ENCODE measurements around the gene COQ8B. TPM values are rescaled to one million over a fixed set of nuclear protein-coding genes. Genes with fewer than 3 reads are reported as not detected.

Gene COQ8B
- total RNA-seq, 4 donors from 2014 or later, result 40.2 to 58.7 (median 44.1) TPM

DNA sequence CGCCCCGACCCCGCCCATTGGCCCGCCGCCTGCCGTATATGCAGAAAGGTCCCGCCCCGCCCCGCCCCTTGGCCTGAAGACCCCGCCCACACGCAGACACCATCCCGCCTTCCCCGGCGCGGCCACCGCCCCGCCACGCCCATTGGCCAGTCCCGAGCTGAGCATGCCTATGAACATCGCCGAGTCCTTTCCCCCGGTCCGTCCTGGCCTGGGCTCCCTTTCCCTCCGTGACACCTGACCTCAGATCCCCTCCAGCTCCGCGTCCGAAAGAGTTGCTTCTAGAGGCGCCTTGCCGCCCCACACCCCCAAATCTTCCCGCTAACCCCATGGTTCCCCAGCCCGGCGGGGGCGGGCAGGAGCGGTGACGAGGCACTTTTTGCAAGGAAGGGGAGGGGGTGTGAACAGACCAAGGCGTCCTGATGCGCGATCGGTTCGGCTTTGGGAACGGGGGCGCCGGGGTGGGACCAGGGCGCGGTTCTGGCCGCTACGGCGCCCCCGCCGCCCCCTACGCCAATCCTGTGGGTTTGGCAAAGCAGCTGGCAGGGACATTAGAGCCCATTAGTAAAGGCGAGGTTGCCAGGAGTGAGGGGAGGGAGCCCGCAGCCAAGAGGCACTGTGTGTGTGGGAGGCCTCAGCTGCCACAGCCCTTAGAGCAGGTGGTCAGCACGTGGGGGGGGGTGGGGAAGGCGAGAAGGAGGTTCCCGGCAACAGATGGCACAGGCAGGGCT is 25.8 kb downstream of the COQ8B start:
- 1 to 2% methylated on average over 29 to 36 of the region's 56 CpGs for WGBS, 2 donors
- peak; percentile 93 to 98 for DNase-seq (ENCODE audit: low spot score in 2 of 2)
- intact Hi-C loops (cut with DNase I; ENCODE audit: low total_unique reads), result no loop called here
- H3K4me3 ChIP-seq (ENCODE audit: low read depth, poor library complexity, severe bottlenecking), result peak overlapping the region; percentile 20
- TF ChIP-seq POLR2A (IDR thresholded peaks at IDR 0.05), result no peak
- TF ChIP-seq, protein P1, sequence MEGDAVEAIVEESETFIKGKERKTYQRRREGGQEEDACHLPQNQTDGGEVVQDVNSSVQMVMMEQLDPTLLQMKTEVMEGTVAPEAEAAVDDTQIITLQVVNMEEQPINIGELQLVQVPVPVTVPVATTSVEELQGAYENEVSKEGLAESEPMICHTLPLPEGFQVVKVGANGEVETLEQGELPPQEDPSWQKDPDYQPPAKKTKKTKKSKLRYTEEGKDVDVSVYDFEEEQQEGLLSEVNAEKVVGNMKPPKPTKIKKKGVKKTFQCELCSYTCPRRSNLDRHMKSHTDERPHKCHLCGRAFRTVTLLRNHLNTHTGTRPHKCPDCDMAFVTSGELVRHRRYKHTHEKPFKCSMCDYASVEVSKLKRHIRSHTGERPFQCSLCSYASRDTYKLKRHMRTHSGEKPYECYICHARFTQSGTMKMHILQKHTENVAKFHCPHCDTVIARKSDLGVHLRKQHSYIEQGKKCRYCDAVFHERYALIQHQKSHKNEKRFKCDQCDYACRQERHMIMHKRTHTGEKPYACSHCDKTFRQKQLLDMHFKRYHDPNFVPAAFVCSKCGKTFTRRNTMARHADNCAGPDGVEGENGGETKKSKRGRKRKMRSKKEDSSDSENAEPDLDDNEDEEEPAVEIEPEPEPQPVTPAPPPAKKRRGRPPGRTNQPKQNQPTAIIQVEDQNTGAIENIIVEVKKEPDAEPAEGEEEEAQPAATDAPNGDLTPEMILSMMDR (IDR thresholded peaks at IDR 0.05), result no peak

DNA sequence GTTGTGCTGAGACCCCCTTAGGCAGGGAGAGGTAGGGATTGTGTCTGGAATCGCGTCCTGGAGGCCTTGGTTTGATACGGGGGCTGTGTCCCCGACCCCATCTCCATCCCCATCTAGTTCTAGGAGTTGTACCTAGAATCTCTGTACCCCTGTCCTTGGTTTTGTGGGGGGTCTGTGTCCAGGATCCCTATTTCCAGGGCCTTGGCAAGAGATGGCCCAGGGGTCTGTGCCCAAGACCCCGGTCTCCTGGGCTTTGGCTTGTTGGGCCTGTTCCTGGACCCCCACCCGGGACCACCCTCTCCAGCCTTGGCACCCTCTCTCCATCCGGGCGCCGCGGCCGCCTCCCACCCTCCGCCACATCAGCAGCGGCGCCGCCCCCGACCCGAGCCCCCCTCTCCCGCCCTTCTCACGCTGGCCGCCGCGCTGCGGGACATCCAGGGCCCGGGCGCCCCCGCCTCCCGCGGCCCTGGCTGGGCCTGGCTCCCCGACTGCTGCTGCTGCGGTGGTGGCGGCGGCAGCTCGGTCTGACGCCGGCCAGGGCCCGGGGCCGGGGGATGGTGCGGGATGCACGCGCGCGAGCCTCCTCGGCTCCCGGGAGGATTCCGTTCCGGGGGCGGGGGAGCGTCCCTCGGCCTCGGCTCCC is 26.5 kb downstream of the COQ8B start, which contains the start of gene NUMBL:
Gene NUMBL (minus strand): TSS at position 602 of the 643 bp plus-strand sequence. CDS start 168 bp downstream, at position 434.
- TF ChIP-seq, protein P1 (IDR thresholded peaks at IDR 0.05), result no peak
- TF ChIP-seq POLR2A (IDR thresholded peaks at IDR 0.05), result no peak
- peak within 1 kb of the TSS; percentile 64 for H3K4me3 ChIP-seq (ENCODE audit: low read depth, poor library complexity, severe bottlenecking)
- intact Hi-C loops (cut with DNase I; ENCODE audit: low total_unique reads), result no loop called here
- 4 to 7% methylated on average over 28 to 31 of the region's 50 CpGs for WGBS, 2 donors
- no peak for DNase-seq (ENCODE audit: low spot score in 2 of 2)

DNA sequence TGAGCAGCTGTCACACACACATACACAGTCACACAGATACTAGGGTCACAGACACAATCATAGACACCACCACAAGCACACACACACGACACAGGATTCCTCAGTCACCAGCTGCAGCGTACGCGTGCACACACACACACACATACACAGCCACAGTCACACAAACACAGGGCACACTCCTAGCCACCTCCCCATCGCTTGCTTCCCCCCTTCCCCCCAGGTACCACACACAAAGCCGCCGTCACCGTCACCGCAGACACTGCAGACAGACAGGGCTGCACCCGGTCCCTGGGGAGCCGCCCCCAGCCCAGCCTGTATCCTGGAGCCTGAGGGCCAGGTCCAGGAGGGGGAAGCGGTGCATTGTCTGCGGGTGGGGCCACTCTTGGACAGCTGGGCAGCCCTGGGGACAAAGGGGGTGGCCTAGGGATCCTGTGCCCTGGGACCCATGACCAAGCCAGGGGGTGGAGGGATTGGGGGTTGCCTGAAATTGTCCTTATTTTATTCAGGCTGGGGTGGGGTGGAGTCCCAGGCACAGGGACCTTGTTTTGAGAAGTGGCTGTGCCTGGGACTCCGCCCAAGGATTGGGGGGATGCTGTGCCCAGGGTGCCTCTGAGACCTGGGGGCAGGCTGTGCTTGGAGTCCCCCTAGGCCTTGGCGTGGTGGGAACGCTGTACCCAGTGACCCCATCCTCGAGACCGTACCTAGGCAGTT is 27.2 kb downstream of the COQ8B start:
- no peak for DNase-seq (ENCODE audit: low spot score in 2 of 2)
- peak overlapping the region; percentile 64 for H3K4me3 ChIP-seq (ENCODE audit: low read depth, poor library complexity, severe bottlenecking)
- TF ChIP-seq POLR2A (IDR thresholded peaks at IDR 0.05), result no peak
- TF ChIP-seq, protein P1 (IDR thresholded peaks at IDR 0.05), result no peak
- intact Hi-C loops (cut with DNase I; ENCODE audit: low total_unique reads), result no loop called here
- WGBS, 2 donors, result 36 to 39% methylated on average over 17 to 18 of the region's 18 CpGs

DNA sequence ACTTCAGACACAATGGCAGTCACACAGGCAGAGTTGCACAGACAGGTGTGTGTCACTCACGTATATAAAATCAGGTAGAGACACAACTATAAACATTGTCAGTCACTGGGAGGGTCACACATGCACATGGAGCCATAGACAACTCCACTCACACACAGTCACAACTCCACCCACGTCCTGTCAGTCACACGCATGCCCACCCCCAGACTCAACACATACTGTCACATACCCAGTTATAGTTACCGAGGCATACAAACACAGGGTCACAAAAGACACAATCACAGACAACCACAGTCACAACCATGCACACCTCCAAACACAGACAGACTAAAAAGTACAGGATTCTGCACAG is 27.7 kb downstream of the COQ8B start:
- TF ChIP-seq, protein P1 (IDR thresholded peaks at IDR 0.05), result no peak
- no peak for TF ChIP-seq POLR2A (IDR thresholded peaks at IDR 0.05)
- no peak for DNase-seq (ENCODE audit: low spot score in 2 of 2)
- H3K4me3 ChIP-seq (ENCODE audit: low read depth, poor library complexity, severe bottlenecking), result no peak overlapping the region
- intact Hi-C loops (cut with DNase I; ENCODE audit: low total_unique reads), result no loop called here
- 51 to 56% methylated on average over 4 of the region's 4 CpGs for WGBS, 2 donors

DNA sequence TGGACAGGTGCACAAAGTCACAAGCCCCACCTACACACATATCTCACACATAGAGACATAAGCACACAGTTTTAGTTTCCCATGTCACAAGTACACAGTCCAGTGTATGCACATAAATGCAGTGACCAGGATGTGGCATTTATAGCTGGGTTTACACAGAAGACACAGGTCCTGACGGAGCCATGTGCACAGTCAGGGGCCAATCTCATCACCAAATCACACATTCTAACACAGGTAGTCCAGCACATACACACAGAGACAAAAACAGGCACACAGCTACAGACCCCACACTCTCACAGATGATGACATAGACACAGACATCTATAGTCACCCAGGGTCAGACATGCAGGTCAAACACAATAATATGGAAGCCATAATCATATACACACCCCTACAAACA is 28.4 kb downstream of the COQ8B start:
- no peak overlapping the region for H3K4me3 ChIP-seq (ENCODE audit: low read depth, poor library complexity, severe bottlenecking)
- intact Hi-C loops (cut with DNase I; ENCODE audit: low total_unique reads), result no loop called here
- no peak for TF ChIP-seq POLR2A (IDR thresholded peaks at IDR 0.05)
- TF ChIP-seq, protein P1 (IDR thresholded peaks at IDR 0.05), result no peak
- WGBS, 2 donors, result 55 to 80% methylated on average over 1 of the region's 1 CpG
- no peak for DNase-seq (ENCODE audit: low spot score in 2 of 2)

All from lower leg skin (tissue), 4 donors.